22Rv1 (cell line): ENCODE results near the gene SPATA12.

ENCODE experiments used
- H3K27ac ChIP-seq: fragments of 450-650 bp; 2 replicates; pipeline ENCODE4 v1.5.1; 2017
- ZFX ChIP-seq: fragments of 450-650 bp; IDR thresholded peaks from 2 replicates; pipeline ENCODE4 v1.6.1; 2017; ENCODE audit warnings: antibody characterized with exemption, borderline replicate concordance
- TF ChIP-seq, protein P1 (sequence below): fragments of 450-650 bp; IDR thresholded peaks from 2 replicates; pipeline ENCODE4 v1.5.1; 2017; ENCODE audit warnings: mild to moderate bottlenecking

SPATA12 gene

DNA sequence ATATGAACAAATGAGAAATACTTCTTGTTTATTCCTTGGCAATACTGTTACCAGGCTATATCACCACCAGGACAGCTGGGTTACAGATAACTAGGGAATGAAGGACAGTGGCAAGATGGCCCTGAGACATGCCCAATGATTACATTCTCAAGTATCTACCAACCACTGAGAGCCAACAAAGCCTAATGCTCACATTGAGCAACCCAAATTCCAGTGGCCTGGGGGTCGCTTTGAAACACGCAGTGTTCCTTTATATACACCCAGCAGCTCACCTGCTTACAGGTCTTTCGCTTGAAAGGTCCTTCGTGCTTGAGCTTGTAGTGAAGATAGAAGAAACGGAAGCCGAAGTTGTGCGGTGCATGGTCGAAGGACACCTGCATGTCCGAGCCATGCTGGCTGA lies 45.1 kb downstream of the SPATA12 start:
- no peak overlapping the region for H3K27ac ChIP-seq
- TF ChIP-seq, protein P1, sequence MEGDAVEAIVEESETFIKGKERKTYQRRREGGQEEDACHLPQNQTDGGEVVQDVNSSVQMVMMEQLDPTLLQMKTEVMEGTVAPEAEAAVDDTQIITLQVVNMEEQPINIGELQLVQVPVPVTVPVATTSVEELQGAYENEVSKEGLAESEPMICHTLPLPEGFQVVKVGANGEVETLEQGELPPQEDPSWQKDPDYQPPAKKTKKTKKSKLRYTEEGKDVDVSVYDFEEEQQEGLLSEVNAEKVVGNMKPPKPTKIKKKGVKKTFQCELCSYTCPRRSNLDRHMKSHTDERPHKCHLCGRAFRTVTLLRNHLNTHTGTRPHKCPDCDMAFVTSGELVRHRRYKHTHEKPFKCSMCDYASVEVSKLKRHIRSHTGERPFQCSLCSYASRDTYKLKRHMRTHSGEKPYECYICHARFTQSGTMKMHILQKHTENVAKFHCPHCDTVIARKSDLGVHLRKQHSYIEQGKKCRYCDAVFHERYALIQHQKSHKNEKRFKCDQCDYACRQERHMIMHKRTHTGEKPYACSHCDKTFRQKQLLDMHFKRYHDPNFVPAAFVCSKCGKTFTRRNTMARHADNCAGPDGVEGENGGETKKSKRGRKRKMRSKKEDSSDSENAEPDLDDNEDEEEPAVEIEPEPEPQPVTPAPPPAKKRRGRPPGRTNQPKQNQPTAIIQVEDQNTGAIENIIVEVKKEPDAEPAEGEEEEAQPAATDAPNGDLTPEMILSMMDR, result no peak
- TF ChIP-seq ZFX, result no peak

DNA sequence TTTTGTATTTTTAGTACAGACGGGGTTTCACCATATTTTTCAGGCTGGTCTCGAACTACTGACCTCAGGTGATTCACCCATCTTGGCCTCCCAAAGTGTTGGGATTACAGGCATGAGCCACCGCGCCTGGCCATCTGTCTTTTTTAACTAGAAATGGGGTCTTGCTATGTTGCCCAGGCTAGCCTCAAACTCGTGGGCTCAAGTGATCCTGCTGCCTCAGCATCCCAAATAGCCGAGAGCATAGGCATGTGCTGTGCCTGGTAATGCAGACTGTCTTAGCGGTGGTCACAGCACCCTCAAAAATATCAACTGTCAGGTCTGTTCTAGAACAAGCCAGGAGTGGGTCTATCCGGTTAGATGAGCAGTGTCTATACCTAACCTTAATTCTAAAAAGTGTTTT lies 48.2 kb downstream of the SPATA12 start:
- no peak overlapping the region for H3K27ac ChIP-seq
- TF ChIP-seq ZFX, result no peak
- TF ChIP-seq, protein P1, result no peak

DNA sequence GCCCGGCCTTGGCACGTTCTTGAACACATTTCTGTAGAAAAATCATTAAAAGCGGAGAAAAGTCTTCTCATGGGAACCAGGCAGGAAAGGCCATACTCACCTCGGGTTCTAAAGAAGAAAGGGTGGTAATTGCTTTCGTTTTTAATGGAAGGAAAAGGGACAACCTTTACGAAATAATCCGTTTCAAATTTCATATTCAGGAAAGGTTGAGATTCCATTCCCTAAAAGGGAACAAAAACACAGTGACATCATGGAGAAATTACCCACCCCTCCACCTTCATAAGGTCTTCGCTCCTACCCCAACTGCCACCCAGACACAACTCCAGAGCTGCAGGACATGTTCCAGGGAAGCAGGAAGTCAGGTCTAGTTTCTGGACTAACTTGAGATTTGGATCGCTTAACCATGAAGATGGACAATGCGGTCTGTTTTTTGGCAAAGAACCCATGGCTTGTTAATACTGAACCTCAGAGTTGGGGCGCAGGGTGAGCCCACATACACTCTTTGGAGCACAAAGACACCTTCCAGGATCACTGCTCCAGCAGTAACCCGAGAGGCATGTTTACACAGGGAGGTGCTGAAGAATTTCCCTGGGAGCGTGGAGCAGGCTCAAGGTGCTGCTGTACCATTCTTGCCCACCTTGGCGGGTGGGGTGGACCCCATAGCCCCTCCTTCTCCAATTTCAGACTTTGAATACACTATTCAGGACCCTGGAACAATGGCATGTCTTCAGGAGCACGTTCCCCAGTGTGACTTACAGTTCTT lies 49.2 kb downstream of the SPATA12 start:
- TF ChIP-seq, protein P1, result no peak
- TF ChIP-seq ZFX, result no peak
- no peak overlapping the region for H3K27ac ChIP-seq

DNA sequence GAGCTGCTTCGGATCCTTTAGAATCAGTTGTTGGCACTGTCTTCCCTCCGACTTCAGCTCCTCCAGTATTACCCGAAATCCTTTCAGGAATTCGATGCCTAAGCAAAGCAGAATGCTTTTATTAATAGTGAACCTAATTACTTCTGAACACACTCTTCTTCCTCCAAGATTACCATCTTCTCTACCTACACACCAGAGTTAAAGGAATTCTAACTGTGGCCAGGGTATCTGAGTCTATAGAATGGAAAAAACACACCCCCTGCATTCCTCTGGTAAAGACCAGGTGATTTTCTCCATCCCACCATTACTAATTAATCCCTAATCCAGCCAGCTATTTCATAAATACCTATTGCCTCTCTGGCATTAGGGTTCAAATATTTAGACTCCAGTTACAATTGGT lies 49.8 kb downstream of the SPATA12 start:
- TF ChIP-seq, protein P1, result no peak
- TF ChIP-seq ZFX, result no peak
- no peak overlapping the region for H3K27ac ChIP-seq

DNA sequence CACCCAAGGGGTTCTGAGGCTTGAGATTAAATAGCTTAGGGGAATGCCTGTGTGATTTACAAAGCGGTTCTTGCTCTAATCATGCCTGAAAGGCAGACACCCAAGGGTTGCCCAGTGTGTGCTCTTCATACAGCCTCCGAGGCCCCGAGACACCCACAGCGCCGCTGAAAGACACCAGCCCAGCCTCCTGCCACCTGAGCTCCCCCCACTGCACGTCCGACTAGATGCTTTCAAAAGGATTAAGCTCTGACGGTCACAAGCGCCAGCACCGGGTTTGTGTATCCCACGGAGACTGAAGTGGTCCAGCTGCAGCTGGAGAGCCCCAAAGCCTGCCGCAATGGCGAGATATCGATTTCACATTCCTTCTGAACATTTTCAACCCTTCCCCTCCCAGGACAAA lies 50.3 kb downstream of the SPATA12 start:
- TF ChIP-seq, protein P1, result no peak
- no peak for TF ChIP-seq ZFX
- no peak overlapping the region for H3K27ac ChIP-seq

DNA sequence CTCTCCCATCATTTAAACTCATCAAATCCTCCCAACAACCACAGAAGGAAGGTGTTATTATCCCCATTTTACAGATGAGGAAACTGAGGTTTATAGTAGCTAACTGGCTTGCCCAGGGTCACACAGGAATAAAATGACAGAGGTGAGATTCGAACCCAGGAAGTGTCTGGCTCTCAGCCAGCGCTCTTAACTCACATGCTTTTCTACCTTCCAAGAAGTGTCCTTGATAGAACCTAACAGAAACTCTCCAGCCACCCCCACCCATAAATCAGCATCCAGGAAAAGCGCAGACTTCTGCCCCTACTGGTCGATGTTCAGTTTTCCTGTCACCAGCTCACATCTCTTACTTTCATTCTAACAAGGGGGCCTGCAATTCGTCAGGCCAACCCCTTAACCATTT lies 51.7 kb downstream of the SPATA12 start:
- TF ChIP-seq, protein P1, result peak; percentile 67
- no peak for TF ChIP-seq ZFX
- no peak overlapping the region for H3K27ac ChIP-seq

DNA sequence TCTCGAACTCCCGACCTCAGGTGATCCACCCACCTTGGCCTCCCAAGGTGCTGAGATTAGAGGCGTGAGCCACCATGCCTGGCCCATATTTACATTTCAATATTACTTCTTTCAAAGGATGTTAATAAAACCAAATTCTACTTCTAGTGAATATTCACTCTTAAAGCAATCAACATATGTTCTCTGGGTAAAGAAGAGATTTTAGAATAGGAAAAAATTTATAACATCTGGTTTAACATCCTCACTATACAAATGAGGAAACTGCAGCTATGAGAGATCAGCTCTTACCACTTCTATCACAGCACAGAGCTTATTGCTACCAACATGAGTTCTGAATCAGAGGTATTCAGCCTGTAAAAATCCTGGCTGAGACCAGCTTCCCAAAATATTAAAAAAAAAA lies 56.0 kb downstream of the SPATA12 start:
- no peak for TF ChIP-seq ZFX
- TF ChIP-seq, protein P1, result no peak
- H3K27ac ChIP-seq, result no peak overlapping the region
